HG03045 (cell line): ENCODE results near the gene VGLL4.

Experiments used
- ATAC-seq: cut with Tn5 transposase; IDR thresholded peaks from one replicate; pipeline ENCODE4 v1.9.1; 2021; ENCODE audit warnings: mild to moderate bottlenecking, moderate library complexity; ENCODE audit not compliant: unreplicated experiment

Gene VGLL4

GRCh38 chr3:11566916-11567315, 76.8 kb downstream of the VGLL4 start:
- no peak for ATAC-seq

- ATAC-seq: no peak
Observed at GRCh38 chr3:11566478-11566877, 77.2 kb downstream of the VGLL4 start.

GRCh38 chr3:11565932-11566331, 77.8 kb downstream of the VGLL4 start:
- ATAC-seq: no peak

- no peak for ATAC-seq
Observed at GRCh38 chr3:11565492-11565891, 78.2 kb downstream of the VGLL4 start.

- ATAC-seq: no peak
Observed at GRCh38 chr3:11565072-11565471, 78.6 kb downstream of the VGLL4 start.

- ATAC-seq: no peak
Observed at GRCh38 chr3:11564577-11565001, 79.1 kb downstream of the VGLL4 start.

- ATAC-seq: no peak
Observed at GRCh38 chr3:11563865-11564185, 79.9 kb downstream of the VGLL4 start.

- ATAC-seq: no peak
Observed at GRCh38 chr3:11563159-11563864, 80.4 kb downstream of the VGLL4 start.

- no peak for ATAC-seq
Observed at GRCh38 chr3:11562277-11562881, 81.3 kb downstream of the VGLL4 start.

GRCh38 chr3:11560746-11561145, 83.0 kb downstream of the VGLL4 start:
- no peak for ATAC-seq

GRCh38 chr3:11559816-11560633, 83.7 kb downstream of the VGLL4 start:
- no peak for ATAC-seq

GRCh38 chr3:11558918-11559815, 84.5 kb downstream of the VGLL4 start:
- no peak for ATAC-seq

GRCh38 chr3:11558411-11558903, 85.3 kb downstream of the VGLL4 start:
- ATAC-seq: no peak

GRCh38 chr3:11558002-11558401, 85.7 kb downstream of the VGLL4 start:
- no peak for ATAC-seq

- ATAC-seq: no peak
Observed at GRCh38 chr3:11556851-11557644, 86.7 kb downstream of the VGLL4 start.

GRCh38 chr3:11555881-11556633, 87.7 kb downstream of the VGLL4 start:
- ATAC-seq: no peak

- no peak for ATAC-seq
Observed at GRCh38 chr3:11555211-11555782, 88.4 kb downstream of the VGLL4 start.

GRCh38 chr3:11554666-11555065, 89.0 kb downstream of the VGLL4 start:
- ATAC-seq: no peak

GRCh38 chr3:11554236-11554610, 89.5 kb downstream of the VGLL4 start:
- no peak for ATAC-seq
